Fibroblast of lung (primary cell): ENCODE measurements around the gene ZC3H13.

Experiments
- CTCF ChIP-seq, 2 donors: IDR thresholded peaks in 1 of 2; conservative IDR thresholded peaks in 1 of 2; 1 replicate in 1 of 2; 2 replicates in 1 of 2; pipeline ENCODE4 v1.5.1; 2011 to 2012; ENCODE audit warnings: low read length in 2 of 2, control low read depth in 1 of 2, inconsistent platforms in 1 of 2, low read depth in 1 of 2, mild to moderate bottlenecking in 1 of 2
- EZH2 ChIP-seq: IDR thresholded peaks from 2 replicates; pipeline ENCODE4 v1.5.1; 2012; ENCODE audit warnings: low read length, control low read depth, mild to moderate bottlenecking; ENCODE audit errors: missing control alignments

GRCh38 chr13:46041419-46041839, 11.1 kb downstream of the ZC3H13 start:
- no peak for TF ChIP-seq CTCF (conservative IDR thresholded peaks at IDR 0.05 in 1 of 2, IDR thresholded peaks at IDR 0.05 in 1 of 2; ENCODE audit: low read depth in 1 of 2, low read length in 2 of 2)
- no peak for TF ChIP-seq EZH2
